Activated CD8-positive, alpha-beta memory T cell treated with anti-CD3 and anti-CD28 coated beads for 36 hours (primary cell): ENCODE results near the gene STK38L. TPM values are rescaled to one million over a fixed set of nuclear protein-coding genes. Genes with fewer than 3 reads are reported as not detected.

Source experiments
- total RNA-seq, 2 experiments: library from RNA; stranded (reverse); gene quantifications; one replicate each; pipeline ENCODE4 v1.2.3, GENCODE V29; 2021

Gene STK38L
- total RNA-seq, 2 experiments from 2014 or later, result 23.8 to 28.8 TPM

Other genes with a start within 250 kb of the STK38L start
- 10 to 100 TPM; 38.8 to 45.7 TPM for gene TM7SF3, start 229.9 kb upstream of the STK38L start, total RNA-seq
- gene MED21, start 221.7 kb upstream of the STK38L start, total RNA-seq, result 10 to 100 TPM; 27.5 to 30.5 TPM
- not detected for gene C12orf71, start 161.7 kb upstream of the STK38L start, total RNA-seq
- 10 to 100 TPM; 18.1 to 19.1 TPM for gene BMAL2, start 88.5 kb downstream of the STK38L start, total RNA-seq
- gene SMCO2, start 202.4 kb downstream of the STK38L start, total RNA-seq, result not detected